ENCODE results near the gene TOX3. TPM values are rescaled to one million over a fixed set of nuclear protein-coding genes. Genes with fewer than 3 reads are reported as not detected.

The TOX3 gene
- total RNA-seq, 1 donor from 2014 or later, result 0.46 TPM

- no peaks in the 10 kb centered on the region for H3K36me3 Mint-ChIP-seq (ENCODE audit: unreplicated experiment)
- no peak for TF ChIP-seq CTCF (IDR thresholded peaks at IDR 0.05)
- no peak overlapping the region for H3K27ac Mint-ChIP-seq (ENCODE audit: unreplicated experiment)
- no peaks in the 10 kb centered on the region for H3K9me3 Mint-ChIP-seq (ENCODE audit: unreplicated experiment)
- H3K4me3 Mint-ChIP-seq (ENCODE audit: unreplicated experiment), result no peak overlapping the region
- H3K27me3 Mint-ChIP-seq (ENCODE audit: unreplicated experiment), result peaks cover 2% of the 10 kb centered on the region
- no peaks in the 10 kb centered on the region for H3K4me1 Mint-ChIP-seq (ENCODE audit: unreplicated experiment)
- DNase-seq (ENCODE audit: extremely low spot score, unreplicated experiment), result no peak
Observed at GRCh38 chr16:52399116-52399515, 147.8 kb downstream of the TOX3 start.

DNA sequence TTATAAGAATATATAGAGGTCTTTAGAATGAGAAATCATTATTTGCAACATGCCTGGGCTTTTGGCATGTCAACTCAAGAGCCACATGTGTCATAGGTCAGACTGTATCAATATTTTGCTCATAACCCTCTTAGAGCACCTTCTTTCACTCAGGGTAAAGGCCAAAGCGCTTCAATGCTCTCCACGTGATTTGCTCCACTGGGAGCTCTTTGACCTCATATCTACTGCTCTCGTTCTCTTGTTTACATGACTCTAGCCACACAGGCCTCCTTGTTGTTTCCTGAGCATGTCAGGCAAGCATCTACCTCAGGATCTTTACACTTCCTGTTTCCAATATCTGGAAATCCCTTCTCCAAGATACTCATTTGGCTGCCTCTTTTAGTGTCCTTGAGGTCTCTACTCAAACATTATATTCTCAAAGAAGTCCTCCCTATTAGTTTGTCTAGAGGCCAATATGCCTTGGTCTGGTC, 148.4 kb downstream of the TOX3 start:
- Mint-ChIP-seq H3K9me3 (ENCODE audit: unreplicated experiment) (no peaks in the 10 kb centered on the region), H3K4me1 (ENCODE audit: unreplicated experiment) (no peaks in the 10 kb centered on the region), H3K27ac (ENCODE audit: unreplicated experiment) (no peak overlapping the region), H3K36me3 (ENCODE audit: unreplicated experiment) (no peaks in the 10 kb centered on the region), H3K27me3 (ENCODE audit: unreplicated experiment) (peaks cover 2% of the 10 kb centered on the region), H3K4me3 (ENCODE audit: unreplicated experiment) (no peak overlapping the region)
- DNase-seq (ENCODE audit: extremely low spot score, unreplicated experiment), result no peak
- TF ChIP-seq CTCF (IDR thresholded peaks at IDR 0.05), result no peak

DNA sequence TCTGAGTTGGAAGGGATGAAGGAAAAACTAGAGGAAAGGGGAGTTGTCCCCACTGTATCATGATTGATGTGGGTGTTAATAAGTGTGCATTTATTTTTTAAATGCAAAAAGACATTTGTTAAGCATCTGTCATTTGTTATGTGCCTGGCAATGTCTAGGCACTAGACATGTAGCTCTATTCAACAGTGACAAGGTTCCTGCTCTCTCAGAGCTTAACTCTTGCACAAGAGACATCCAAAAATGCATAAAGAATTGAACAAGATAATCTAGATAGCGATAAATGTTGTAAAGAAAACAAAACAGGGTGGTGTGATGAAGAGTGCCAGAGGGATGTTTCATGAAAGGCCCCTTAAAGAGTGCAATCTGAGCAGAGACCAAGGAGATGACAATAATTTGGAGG, 148.9 kb downstream of the TOX3 start:
- DNase-seq (ENCODE audit: extremely low spot score, unreplicated experiment), result no peak
- no peak for TF ChIP-seq CTCF (IDR thresholded peaks at IDR 0.05)
- Mint-ChIP-seq H3K9me3 (ENCODE audit: unreplicated experiment) (no peaks in the 10 kb centered on the region), H3K27ac (ENCODE audit: unreplicated experiment) (no peak overlapping the region), H3K36me3 (ENCODE audit: unreplicated experiment) (no peaks in the 10 kb centered on the region), H3K27me3 (ENCODE audit: unreplicated experiment) (peaks cover 2% of the 10 kb centered on the region), H3K4me1 (ENCODE audit: unreplicated experiment) (no peaks in the 10 kb centered on the region), H3K4me3 (ENCODE audit: unreplicated experiment) (no peak overlapping the region)

DNA sequence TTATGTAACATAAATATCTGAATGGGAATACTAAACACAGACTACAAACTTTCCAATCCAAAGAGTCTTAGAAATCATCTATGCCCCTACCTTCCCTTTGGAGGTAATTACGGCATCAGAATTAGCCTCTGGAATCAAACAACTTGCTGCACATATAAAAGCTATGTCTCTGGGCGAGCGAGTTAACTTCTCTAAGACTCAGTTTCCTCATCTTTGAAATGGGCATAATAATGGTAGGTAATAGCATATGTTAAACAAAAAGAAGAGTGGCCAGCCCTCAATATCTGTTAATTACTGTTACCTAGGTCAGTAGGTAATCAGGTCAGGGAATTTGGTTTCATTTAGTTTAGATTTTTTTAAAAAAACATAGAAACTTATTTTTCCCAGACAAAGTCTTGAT, 153.5 kb downstream of the TOX3 start:
- H3K27me3 Mint-ChIP-seq (ENCODE audit: unreplicated experiment), result peaks cover 13% of the 10 kb centered on the region
- no peaks in the 10 kb centered on the region for H3K36me3 Mint-ChIP-seq (ENCODE audit: unreplicated experiment)
- no peak for TF ChIP-seq CTCF (IDR thresholded peaks at IDR 0.05)
- no peaks in the 10 kb centered on the region for H3K4me1 Mint-ChIP-seq (ENCODE audit: unreplicated experiment)
- no peak overlapping the region for H3K27ac Mint-ChIP-seq (ENCODE audit: unreplicated experiment)
- no peaks in the 10 kb centered on the region for H3K9me3 Mint-ChIP-seq (ENCODE audit: unreplicated experiment)
- no peak for DNase-seq (ENCODE audit: extremely low spot score, unreplicated experiment)
- no peak overlapping the region for H3K4me3 Mint-ChIP-seq (ENCODE audit: unreplicated experiment)

GRCh38 chr16:52389045-52389444, 157.9 kb downstream of the TOX3 start:
- Mint-ChIP-seq H3K4me3 (ENCODE audit: unreplicated experiment) (no peak overlapping the region), H3K27ac (ENCODE audit: unreplicated experiment) (no peak overlapping the region), H3K4me1 (ENCODE audit: unreplicated experiment) (no peaks in the 10 kb centered on the region), H3K9me3 (ENCODE audit: unreplicated experiment) (no peaks in the 10 kb centered on the region), H3K36me3 (ENCODE audit: unreplicated experiment) (no peaks in the 10 kb centered on the region), H3K27me3 (ENCODE audit: unreplicated experiment) (peaks cover 10% of the 10 kb centered on the region)
- no peak for TF ChIP-seq CTCF (IDR thresholded peaks at IDR 0.05)
- no peak for DNase-seq (ENCODE audit: extremely low spot score, unreplicated experiment)
